ENCODE measurements around the gene CCDC172. TPM values are rescaled to one million over a fixed set of nuclear protein-coding genes. Genes with fewer than 3 reads are reported as not detected.

Gene CCDC172
- total RNA-seq, 1 donor from 2014 or later: not detected

Other genes starting within 250 kb of the CCDC172 start
- 12.7 and 24.2 TPM in 2 replicates for gene GFRA1, start 51.2 kb upstream of the CCDC172 start, total RNA-seq
- gene PNLIPRP3, start 103.4 kb downstream of the CCDC172 start, total RNA-seq: not detected in 2 replicates
- not detected in 2 replicates for gene PNLIP, start 221.5 kb downstream of the CCDC172 start, total RNA-seq

Measured in astrocyte (in vitro differentiated cells and primary cell).